ENCODE data around the gene ANKRD33.

DNA sequence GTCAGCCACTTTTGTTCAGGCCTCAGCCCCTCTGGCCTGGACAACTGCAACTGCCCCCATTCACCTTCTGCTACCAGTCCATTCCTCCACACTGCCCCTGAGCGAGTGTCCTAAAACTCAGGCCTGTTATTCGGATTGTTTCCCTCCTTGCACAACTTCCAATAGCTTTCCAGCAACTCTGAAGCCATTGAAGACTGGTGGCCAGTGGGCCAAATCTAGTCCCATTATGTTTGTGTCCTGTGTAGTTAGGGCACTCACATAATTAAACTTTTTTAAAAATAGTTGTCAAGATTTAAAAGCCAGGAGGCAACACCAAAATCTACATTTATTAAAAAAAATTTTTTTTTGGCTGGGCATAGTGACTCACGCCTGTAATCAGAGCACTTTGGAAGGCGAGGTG, 21.6 kb upstream of the ANKRD33 start:
- TF ChIP-seq, protein P1, sequence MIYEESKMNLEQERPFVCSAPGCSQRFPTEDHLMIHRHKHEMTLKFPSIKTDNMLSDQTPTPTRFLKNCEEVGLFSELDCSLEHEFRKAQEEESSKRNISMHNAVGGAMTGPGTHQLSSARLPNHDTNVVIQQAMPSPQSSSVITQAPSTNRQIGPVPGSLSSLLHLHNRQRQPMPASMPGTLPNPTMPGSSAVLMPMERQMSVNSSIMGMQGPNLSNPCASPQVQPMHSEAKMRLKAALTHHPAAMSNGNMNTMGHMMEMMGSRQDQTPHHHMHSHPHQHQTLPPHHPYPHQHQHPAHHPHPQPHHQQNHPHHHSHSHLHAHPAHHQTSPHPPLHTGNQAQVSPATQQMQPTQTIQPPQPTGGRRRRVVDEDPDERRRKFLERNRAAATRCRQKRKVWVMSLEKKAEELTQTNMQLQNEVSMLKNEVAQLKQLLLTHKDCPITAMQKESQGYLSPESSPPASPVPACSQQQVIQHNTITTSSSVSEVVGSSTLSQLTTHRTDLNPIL (CRISPR knock-in tag; IDR thresholded peaks at IDR 0.05; ENCODE audit: low read depth) = no peak
- TF ChIP-seq CSDC2 (CRISPR knock-in tag; IDR thresholded peaks at IDR 0.05) (no peak), ZFP30 (CRISPR knock-in tag; IDR thresholded peaks at IDR 0.05) (no peak), ZNF565 (CRISPR knock-in tag; conservative IDR thresholded peaks at IDR 0.05; ENCODE audit: low read depth) (no peak), RARB (CRISPR knock-in tag; IDR thresholded peaks at IDR 0.05) (no peak), ARNTL (CRISPR knock-in tag; IDR thresholded peaks at IDR 0.05; ENCODE audit: borderline replicate concordance, low read depth) (no peak)
- TF ChIP-seq, protein P2, sequence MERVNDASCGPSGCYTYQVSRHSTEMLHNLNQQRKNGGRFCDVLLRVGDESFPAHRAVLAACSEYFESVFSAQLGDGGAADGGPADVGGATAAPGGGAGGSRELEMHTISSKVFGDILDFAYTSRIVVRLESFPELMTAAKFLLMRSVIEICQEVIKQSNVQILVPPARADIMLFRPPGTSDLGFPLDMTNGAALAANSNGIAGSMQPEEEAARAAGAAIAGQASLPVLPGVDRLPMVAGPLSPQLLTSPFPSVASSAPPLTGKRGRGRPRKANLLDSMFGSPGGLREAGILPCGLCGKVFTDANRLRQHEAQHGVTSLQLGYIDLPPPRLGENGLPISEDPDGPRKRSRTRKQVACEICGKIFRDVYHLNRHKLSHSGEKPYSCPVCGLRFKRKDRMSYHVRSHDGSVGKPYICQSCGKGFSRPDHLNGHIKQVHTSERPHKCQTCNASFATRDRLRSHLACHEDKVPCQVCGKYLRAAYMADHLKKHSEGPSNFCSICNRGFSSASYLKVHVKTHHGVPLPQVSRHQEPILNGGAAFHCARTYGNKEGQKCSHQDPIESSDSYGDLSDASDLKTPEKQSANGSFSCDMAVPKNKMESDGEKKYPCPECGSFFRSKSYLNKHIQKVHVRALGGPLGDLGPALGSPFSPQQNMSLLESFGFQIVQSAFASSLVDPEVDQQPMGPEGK (CRISPR knock-in tag; IDR thresholded peaks at IDR 0.05; ENCODE audit: borderline replicate concordance) = no peak
